ENCODE data around the gene C14orf180. TPM values are rescaled to one million over a fixed set of nuclear protein-coding genes. Genes with fewer than 3 reads are reported as not detected.
A peak's percentile ranks its signal among the peaks of the same experiment; 100 is the strongest.

The C14orf180 gene
- total RNA-seq, 2 donors from 2014 or later = not detected

- H3K9me3 ChIP-seq (ENCODE audit: control insufficient read depth, low read length, poor library complexity, severe bottlenecking) = no peaks in the 10 kb centered on the region
- DNase-seq (no peak), ATAC-seq (no peak)
- Mint-ChIP-seq H3K36me3 (ENCODE audit: low read depth) (no peaks in the 10 kb centered on the region), H3K27ac (no peak overlapping the region), H3K4me1 (peaks cover 9% of the 10 kb centered on the region), H3K27me3 (peaks cover 20% of the 10 kb centered on the region), H3K4me3 (no peak overlapping the region)
Observed at GRCh38 chr14:104592785-104593184, 13.2 kb downstream of the C14orf180 start.

GRCh38 chr14:104593241-104593701, 13.7 kb downstream of the C14orf180 start:
- Mint-ChIP-seq H3K27ac (no peak overlapping the region), H3K4me1 (peaks cover 9% of the 10 kb centered on the region), H3K27me3 (peaks cover 22% of the 10 kb centered on the region), H3K4me3 (no peak overlapping the region), H3K36me3 (ENCODE audit: low read depth) (no peaks in the 10 kb centered on the region)
- no peak for ATAC-seq
- H3K9me3 ChIP-seq (ENCODE audit: control insufficient read depth, low read length, poor library complexity, severe bottlenecking) = no peaks in the 10 kb centered on the region
- DNase-seq = no peak

- H3K27me3 Mint-ChIP-seq = peaks cover 26% of the 10 kb centered on the region
- H3K4me3 Mint-ChIP-seq = no peak overlapping the region
- no peaks in the 10 kb centered on the region for H3K9me3 ChIP-seq (ENCODE audit: control insufficient read depth, low read length, poor library complexity, severe bottlenecking)
- DNase-seq (no peak), ATAC-seq (no peak)
- H3K27ac Mint-ChIP-seq = no peak overlapping the region
- H3K36me3 Mint-ChIP-seq (ENCODE audit: low read depth) = no peaks in the 10 kb centered on the region
- peaks cover 9% of the 10 kb centered on the region for H3K4me1 Mint-ChIP-seq
Observed at GRCh38 chr14:104593710-104594136, 14.2 kb downstream of the C14orf180 start.

- peaks cover 28% of the 10 kb centered on the region for H3K27me3 Mint-ChIP-seq
- H3K27ac Mint-ChIP-seq = no peak overlapping the region
- DNase-seq = no peak
- no peaks in the 10 kb centered on the region for H3K36me3 Mint-ChIP-seq (ENCODE audit: low read depth)
- ATAC-seq = no peak
- no peak overlapping the region for H3K4me3 Mint-ChIP-seq
- peaks cover 9% of the 10 kb centered on the region for H3K4me1 Mint-ChIP-seq
- no peaks in the 10 kb centered on the region for H3K9me3 ChIP-seq (ENCODE audit: control insufficient read depth, low read length, poor library complexity, severe bottlenecking)
Observed at GRCh38 chr14:104594310-104595046, 14.9 kb downstream of the C14orf180 start.

GRCh38 chr14:104595116-104595675, 15.6 kb downstream of the C14orf180 start:
- H3K9me3 ChIP-seq (ENCODE audit: control insufficient read depth, low read length, poor library complexity, severe bottlenecking) = no peaks in the 10 kb centered on the region
- DNase-seq (no peak), ATAC-seq (no peak)
- Mint-ChIP-seq H3K4me3 (peak overlapping the region; percentile 59), H3K4me1 (peaks cover 10% of the 10 kb centered on the region), H3K27me3 (peaks cover 35% of the 10 kb centered on the region), H3K27ac (no peak overlapping the region), H3K36me3 (ENCODE audit: low read depth) (no peaks in the 10 kb centered on the region)

GRCh38 chr14:104595911-104596450, 16.4 kb downstream of the C14orf180 start:
- ATAC-seq (no peak), DNase-seq (no peak)
- no peaks in the 10 kb centered on the region for H3K9me3 ChIP-seq (ENCODE audit: control insufficient read depth, low read length, poor library complexity, severe bottlenecking)
- peaks cover 12% of the 10 kb centered on the region for H3K4me1 Mint-ChIP-seq
- no peak overlapping the region for H3K27ac Mint-ChIP-seq
- H3K27me3 Mint-ChIP-seq = peaks cover 38% of the 10 kb centered on the region
- peaks cover 3% of the 10 kb centered on the region for H3K36me3 Mint-ChIP-seq (ENCODE audit: low read depth)
- H3K4me3 Mint-ChIP-seq = peak overlapping the region; percentile 43

GRCh38 chr14:104596451-104596918, 16.9 kb downstream of the C14orf180 start:
- Mint-ChIP-seq H3K4me3 (peak overlapping the region; percentile 43), H3K27me3 (peaks cover 39% of the 10 kb centered on the region), H3K27ac (no peak overlapping the region), H3K36me3 (ENCODE audit: low read depth) (peaks cover 3% of the 10 kb centered on the region), H3K4me1 (peaks cover 12% of the 10 kb centered on the region)
- no peaks in the 10 kb centered on the region for H3K9me3 ChIP-seq (ENCODE audit: control insufficient read depth, low read length, poor library complexity, severe bottlenecking)
- DNase-seq (no peak), ATAC-seq (no peak)

- no peak overlapping the region for H3K4me3 Mint-ChIP-seq
- no peaks in the 10 kb centered on the region for H3K9me3 ChIP-seq (ENCODE audit: control insufficient read depth, low read length, poor library complexity, severe bottlenecking)
- no peak overlapping the region for H3K27ac Mint-ChIP-seq
- H3K27me3 Mint-ChIP-seq = peaks cover 39% of the 10 kb centered on the region
- H3K36me3 Mint-ChIP-seq (ENCODE audit: low read depth) = peaks cover 3% of the 10 kb centered on the region
- peaks cover 12% of the 10 kb centered on the region for H3K4me1 Mint-ChIP-seq
- DNase-seq = no peak
- ATAC-seq = no peak
Observed at GRCh38 chr14:104596927-104597351, 17.4 kb downstream of the C14orf180 start.

GRCh38 chr14:104597576-104597975, 18.0 kb downstream of the C14orf180 start:
- Mint-ChIP-seq H3K4me1 (peaks cover 7% of the 10 kb centered on the region), H3K27ac (no peak overlapping the region), H3K27me3 (peaks cover 39% of the 10 kb centered on the region), H3K4me3 (no peak overlapping the region), H3K36me3 (ENCODE audit: low read depth) (peaks cover 3% of the 10 kb centered on the region)
- DNase-seq (no peak), ATAC-seq (no peak)
- H3K9me3 ChIP-seq (ENCODE audit: control insufficient read depth, low read length, poor library complexity, severe bottlenecking) = no peaks in the 10 kb centered on the region

- no peak for DNase-seq
- H3K27ac Mint-ChIP-seq = no peak overlapping the region
- H3K27me3 Mint-ChIP-seq = peaks cover 41% of the 10 kb centered on the region
- H3K4me3 Mint-ChIP-seq = no peak overlapping the region
- no peaks in the 10 kb centered on the region for H3K9me3 ChIP-seq (ENCODE audit: control insufficient read depth, low read length, poor library complexity, severe bottlenecking)
- H3K36me3 Mint-ChIP-seq (ENCODE audit: low read depth) = peaks cover 3% of the 10 kb centered on the region
- H3K4me1 Mint-ChIP-seq = peaks cover 6% of the 10 kb centered on the region
- ATAC-seq = no peak
Observed at GRCh38 chr14:104598039-104598909, 18.7 kb downstream of the C14orf180 start.

- H3K4me3 Mint-ChIP-seq = no peak overlapping the region
- peaks cover 44% of the 10 kb centered on the region for H3K27me3 Mint-ChIP-seq
- H3K9me3 ChIP-seq (ENCODE audit: control insufficient read depth, low read length, poor library complexity, severe bottlenecking) = no peaks in the 10 kb centered on the region
- no peak overlapping the region for H3K27ac Mint-ChIP-seq
- DNase-seq (no peak), ATAC-seq (no peak)
- H3K4me1 Mint-ChIP-seq = peaks cover 7% of the 10 kb centered on the region
- H3K36me3 Mint-ChIP-seq (ENCODE audit: low read depth) = peaks cover 3% of the 10 kb centered on the region
Observed at GRCh38 chr14:104598910-104599273, 19.3 kb downstream of the C14orf180 start.

GRCh38 chr14:104599446-104599845, 19.9 kb downstream of the C14orf180 start:
- Mint-ChIP-seq H3K27me3 (peaks cover 50% of the 10 kb centered on the region), H3K4me1 (peaks cover 9% of the 10 kb centered on the region), H3K4me3 (no peak overlapping the region), H3K36me3 (ENCODE audit: low read depth) (peaks cover 3% of the 10 kb centered on the region), H3K27ac (no peak overlapping the region)
- no peak for ATAC-seq
- no peaks in the 10 kb centered on the region for H3K9me3 ChIP-seq (ENCODE audit: control insufficient read depth, low read length, poor library complexity, severe bottlenecking)
- DNase-seq = no peak

GRCh38 chr14:104600141-104600643, 20.6 kb downstream of the C14orf180 start:
- Mint-ChIP-seq H3K27ac (no peak overlapping the region), H3K4me1 (peaks cover 9% of the 10 kb centered on the region), H3K27me3 (peaks cover 51% of the 10 kb centered on the region), H3K4me3 (no peak overlapping the region), H3K36me3 (ENCODE audit: low read depth) (peaks cover 3% of the 10 kb centered on the region)
- no peak for ATAC-seq
- no peak for DNase-seq
- H3K9me3 ChIP-seq (ENCODE audit: control insufficient read depth, low read length, poor library complexity, severe bottlenecking) = no peaks in the 10 kb centered on the region

Data from T-helper 17 cell (primary cell).